ENCODE measurements around the gene COTL1.
"Not testable (repeated sequence)": the region's sequence is repeated elsewhere in the genome, so short reads cannot be mapped to it uniquely, and the experiment has no call there.

COTL1 gene

DNA sequence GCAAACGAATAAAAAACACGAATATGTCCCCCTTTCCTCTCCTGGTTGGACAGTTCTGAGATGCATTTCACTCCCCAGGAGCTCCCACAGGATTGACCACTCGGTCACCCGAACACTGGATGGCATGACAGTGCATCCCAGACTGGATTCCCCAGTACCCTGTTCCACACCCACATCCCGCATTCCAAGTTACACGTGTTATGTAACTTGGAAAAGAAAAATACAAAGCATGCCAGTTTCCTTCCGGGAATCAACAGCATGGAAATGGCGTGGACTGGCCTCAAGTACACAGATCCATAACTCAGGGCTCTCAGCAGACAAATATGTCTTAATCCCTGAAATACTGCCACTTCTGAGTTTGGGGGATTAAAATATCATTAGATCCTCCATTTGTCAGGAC, 17.8 kb upstream of the COTL1 start:
- TF ChIP-seq, protein P1, sequence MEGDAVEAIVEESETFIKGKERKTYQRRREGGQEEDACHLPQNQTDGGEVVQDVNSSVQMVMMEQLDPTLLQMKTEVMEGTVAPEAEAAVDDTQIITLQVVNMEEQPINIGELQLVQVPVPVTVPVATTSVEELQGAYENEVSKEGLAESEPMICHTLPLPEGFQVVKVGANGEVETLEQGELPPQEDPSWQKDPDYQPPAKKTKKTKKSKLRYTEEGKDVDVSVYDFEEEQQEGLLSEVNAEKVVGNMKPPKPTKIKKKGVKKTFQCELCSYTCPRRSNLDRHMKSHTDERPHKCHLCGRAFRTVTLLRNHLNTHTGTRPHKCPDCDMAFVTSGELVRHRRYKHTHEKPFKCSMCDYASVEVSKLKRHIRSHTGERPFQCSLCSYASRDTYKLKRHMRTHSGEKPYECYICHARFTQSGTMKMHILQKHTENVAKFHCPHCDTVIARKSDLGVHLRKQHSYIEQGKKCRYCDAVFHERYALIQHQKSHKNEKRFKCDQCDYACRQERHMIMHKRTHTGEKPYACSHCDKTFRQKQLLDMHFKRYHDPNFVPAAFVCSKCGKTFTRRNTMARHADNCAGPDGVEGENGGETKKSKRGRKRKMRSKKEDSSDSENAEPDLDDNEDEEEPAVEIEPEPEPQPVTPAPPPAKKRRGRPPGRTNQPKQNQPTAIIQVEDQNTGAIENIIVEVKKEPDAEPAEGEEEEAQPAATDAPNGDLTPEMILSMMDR (IDR thresholded peaks at IDR 0.05; ENCODE audit: low read depth, low read length): no peak
- in situ Hi-C loops (cut with HindIII; ENCODE audit: low sequenced_read_pairs): no loop called here
- no peak for DNase-seq (ENCODE audit: low read depth, low spot score)
- no peak overlapping the region for H3K4me3 ChIP-seq (ENCODE audit: low read depth, low read length)

- in situ Hi-C loops (cut with HindIII; ENCODE audit: low sequenced_read_pairs): no loop called here
- H3K4me3 ChIP-seq (ENCODE audit: low read depth, low read length): no peak overlapping the region
- TF ChIP-seq, protein P1 (IDR thresholded peaks at IDR 0.05; ENCODE audit: low read depth, low read length): no peak
Observed at GRCh38 chr16:84633622-84634021, 15.7 kb upstream of the COTL1 start.

GRCh38 chr16:84632862-84633261, 15.0 kb upstream of the COTL1 start:
- in situ Hi-C loops (cut with HindIII; ENCODE audit: low sequenced_read_pairs); DNase-seq (ENCODE audit: low read depth, low spot score); H3K4me3 ChIP-seq (ENCODE audit: low read depth, low read length): not testable (repeated sequence)

More at GRCh38 chr16:84633622-84634021, 15.7 kb upstream of the COTL1 start:
- no peak for DNase-seq (ENCODE audit: low read depth, low spot score)

GRCh38 chr16:84631886-84632285, 14.0 kb upstream of the COTL1 start:
- TF ChIP-seq, protein P1 (IDR thresholded peaks at IDR 0.05; ENCODE audit: low read depth, low read length): no peak
- H3K4me3 ChIP-seq (ENCODE audit: low read depth, low read length): no peak overlapping the region
- in situ Hi-C loops (cut with HindIII; ENCODE audit: low sequenced_read_pairs): no loop called here
- DNase-seq (ENCODE audit: low read depth, low spot score): no peak

- H3K4me3 ChIP-seq (ENCODE audit: low read depth, low read length): no peak overlapping the region
- DNase-seq (ENCODE audit: low read depth, low spot score): no peak
- in situ Hi-C loops (cut with HindIII; ENCODE audit: low sequenced_read_pairs): no loop called here
- TF ChIP-seq, protein P1 (IDR thresholded peaks at IDR 0.05; ENCODE audit: low read depth, low read length): no peak
Observed at GRCh38 chr16:84631153-84631466, 13.2 kb upstream of the COTL1 start.

DNA sequence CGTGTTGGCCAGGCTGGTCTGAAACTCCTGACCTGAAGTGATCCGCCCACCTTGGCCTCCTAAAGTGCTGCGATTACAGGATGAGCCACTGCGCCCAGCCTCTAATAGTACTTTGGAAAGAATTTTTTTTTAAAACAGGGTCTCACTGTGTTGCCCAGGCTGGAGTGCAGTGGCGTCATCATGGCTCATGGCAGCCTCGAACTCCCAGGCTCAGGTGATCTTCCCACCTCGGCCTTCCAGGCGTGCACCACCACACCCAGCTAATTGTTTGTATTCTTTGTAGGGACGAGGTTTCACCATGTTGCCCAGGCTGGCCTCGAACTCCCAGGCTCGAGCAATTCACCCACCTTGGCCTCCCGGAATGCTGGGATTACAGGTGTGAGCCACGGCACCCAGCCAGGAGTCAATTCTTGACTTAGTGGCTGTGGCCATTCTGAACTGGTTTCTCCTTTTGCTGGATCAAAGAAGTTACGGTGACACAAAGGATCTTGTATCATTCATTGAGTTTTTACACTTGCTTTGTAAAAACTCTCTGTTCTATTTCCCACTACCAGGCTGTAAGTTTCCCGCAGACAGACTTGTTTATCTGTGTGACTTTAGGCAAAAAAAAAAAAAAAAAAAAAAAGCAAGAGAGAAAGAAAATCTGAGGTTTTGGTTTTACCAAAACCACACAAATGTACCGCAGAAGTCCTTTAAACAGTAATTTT, 12.7 kb upstream of the COTL1 start:
- DNase-seq (ENCODE audit: low read depth, low spot score): no peak
- H3K4me3 ChIP-seq (ENCODE audit: low read depth, low read length): no peak overlapping the region
- in situ Hi-C loops (cut with HindIII; ENCODE audit: low sequenced_read_pairs): no loop called here
- TF ChIP-seq, protein P1 (IDR thresholded peaks at IDR 0.05; ENCODE audit: low read depth, low read length): no peak

GRCh38 chr16:84630009-84630408, 12.1 kb upstream of the COTL1 start:
- no peak overlapping the region for H3K4me3 ChIP-seq (ENCODE audit: low read depth, low read length)
- in situ Hi-C loops (cut with HindIII; ENCODE audit: low sequenced_read_pairs): no loop called here
- TF ChIP-seq, protein P1 (IDR thresholded peaks at IDR 0.05; ENCODE audit: low read depth, low read length): no peak
- no peak for DNase-seq (ENCODE audit: low read depth, low spot score)

All from astrocyte of the spinal cord (primary cell).